GM12892 (cell line): ENCODE measurements around the gene MTMR2.

ENCODE experiments used
- POLR2A ChIP-seq: IDR thresholded peaks from 2 replicates; pipeline ENCODE4 v1.6.1; 2011; ENCODE audit warnings: low read depth, low read length, control low read depth
- POLR2AphosphoS5 ChIP-seq: IDR thresholded peaks from 2 replicates; pipeline ENCODE4 v1.6.1; 2011; ENCODE audit warnings: low read depth, low read length, control low read depth

DNA sequence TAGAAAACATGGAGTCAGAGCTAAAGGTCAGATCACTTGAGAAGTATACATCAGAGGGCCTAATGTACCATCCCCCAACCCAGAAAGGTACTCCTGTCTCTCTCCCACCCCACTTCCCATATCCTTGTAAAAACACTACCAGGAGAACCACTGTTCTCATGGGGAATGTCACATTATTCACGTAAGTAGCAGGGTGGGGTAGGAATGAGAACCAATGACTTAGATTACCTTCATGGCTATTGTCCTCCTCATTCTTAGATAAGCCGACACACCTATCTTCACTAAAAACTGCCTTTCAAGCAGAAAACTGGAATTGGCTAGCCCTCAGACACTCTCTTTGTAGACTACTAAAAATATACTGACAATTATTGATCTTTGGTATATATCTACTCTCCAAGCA is 70.0 kb downstream of the MTMR2 start:
- TF ChIP-seq POLR2A = no peak
- no peak for TF ChIP-seq POLR2AphosphoS5
